Natural killer cell (primary cell): ENCODE results near the gene RSPH1. TPM values are rescaled to one million over a fixed set of nuclear protein-coding genes. Genes with fewer than 3 reads are reported as not detected.

Experiments used
- ATAC-seq, 3 donors: fragments of 150-1000 bp in 2 of 3; fragments of 200-7000 bp in 1 of 3; cut with Tn5 transposase; 1 replicate in 1 of 3; 2 replicates in 2 of 3; pipeline ENCODE4 v1.10.0; 2021; ENCODE audit warnings: mild to moderate bottlenecking in 2 of 3, moderate library complexity in 2 of 3
- DNase-seq, 2 donors: peaks; one replicate each; pipeline versions ENCODE4 v3.0.0 to v3.0.0-alpha.2; 2013 to 2021; ENCODE audit warnings: mixed read lengths in 1 of 2
- H3K27ac ChIP-seq: one replicate; pipeline ENCODE4 v1.5.1; 2013; ENCODE audit warnings: mild to moderate bottlenecking, low read length
- H3K27me3 ChIP-seq: one replicate; pipeline ENCODE4 v1.6.1; 2013; ENCODE audit warnings: low read length; ENCODE audit not compliant: control insufficient read depth, insufficient read depth
- H3K36me3 ChIP-seq: one replicate; pipeline ENCODE4 v1.6.1; 2013; ENCODE audit warnings: low read length; ENCODE audit not compliant: control insufficient read depth, insufficient read depth
- H3K4me1 ChIP-seq: one replicate; pipeline ENCODE4 v1.6.1; 2013; ENCODE audit warnings: low read length; ENCODE audit not compliant: control insufficient read depth, insufficient read depth
- H3K4me3 ChIP-seq: one replicate; pipeline ENCODE4 v1.5.1; 2013; ENCODE audit warnings: low read length
- H3K9me3 ChIP-seq: one replicate; pipeline ENCODE4 v1.6.1; 2013; ENCODE audit warnings: low read length; ENCODE audit not compliant: control insufficient read depth, insufficient read depth
- H3K27ac Mint-ChIP-seq, 2 donors: one replicate each; pipeline ENCODE4 v1.8.0; 2022; ENCODE audit warnings: mild to moderate bottlenecking in 2 of 2, mixed read lengths in 2 of 2, moderate library complexity in 1 of 2
- H3K27me3 Mint-ChIP-seq, 2 donors: one replicate each; pipeline ENCODE4 v1.8.0; 2022; ENCODE audit warnings: low read depth in 2 of 2, mixed read lengths in 2 of 2
- H3K36me3 Mint-ChIP-seq: one replicate; pipeline ENCODE4 v1.8.0; 2022; ENCODE audit warnings: mixed read lengths
- H3K4me1 Mint-ChIP-seq, 2 donors: one replicate each; pipeline ENCODE4 v1.8.0; 2022; ENCODE audit warnings: mixed read lengths in 2 of 2
- H3K4me3 Mint-ChIP-seq: one replicate; pipeline ENCODE4 v1.8.0; 2022; ENCODE audit warnings: mild to moderate bottlenecking, moderate library complexity, mixed read lengths
- H3K9me3 Mint-ChIP-seq, 2 donors: one replicate each; pipeline ENCODE4 v1.8.0; 2022; ENCODE audit warnings: mixed read lengths in 2 of 2
- WGBS: methylation state at CpG from one replicate; pipeline ENCODE4 v1.1.7; 2013; ENCODE audit warnings: missing lambda C conversion rate; ENCODE audit not compliant: insufficient coverage; 5-methylcytosine and 5-hydroxymethylcytosine counted together
- intact Hi-C: fragments of 100-400 bp; cut with micrococcal nuclease; formaldehyde crosslinking; loops from one replicate; pipeline ENCODE4 v1.14.2; 2022
- total RNA-seq, 4 donors: library from RNA; stranded (reverse); fragments of 120-200 nt in 1 of 4; gene quantifications; one replicate each; pipeline versions ENCODE4 v1.2.3 to v1.2.4, GENCODE V29; 2013 to 2022
- TF ChIP-seq, protein P1 (sequence below): fragments of 200-600 bp; IDR thresholded peaks from one replicate; pipeline ENCODE4 v1.8.0; 2022; ENCODE audit warnings: antibody characterized with exemption

Gene RSPH1
- total RNA-seq, 3 donors from 2014 or later (not counting 1 experiment from before 2014, with no cell fraction given) = 0.16 TPM; not detected in 2

DNA sequence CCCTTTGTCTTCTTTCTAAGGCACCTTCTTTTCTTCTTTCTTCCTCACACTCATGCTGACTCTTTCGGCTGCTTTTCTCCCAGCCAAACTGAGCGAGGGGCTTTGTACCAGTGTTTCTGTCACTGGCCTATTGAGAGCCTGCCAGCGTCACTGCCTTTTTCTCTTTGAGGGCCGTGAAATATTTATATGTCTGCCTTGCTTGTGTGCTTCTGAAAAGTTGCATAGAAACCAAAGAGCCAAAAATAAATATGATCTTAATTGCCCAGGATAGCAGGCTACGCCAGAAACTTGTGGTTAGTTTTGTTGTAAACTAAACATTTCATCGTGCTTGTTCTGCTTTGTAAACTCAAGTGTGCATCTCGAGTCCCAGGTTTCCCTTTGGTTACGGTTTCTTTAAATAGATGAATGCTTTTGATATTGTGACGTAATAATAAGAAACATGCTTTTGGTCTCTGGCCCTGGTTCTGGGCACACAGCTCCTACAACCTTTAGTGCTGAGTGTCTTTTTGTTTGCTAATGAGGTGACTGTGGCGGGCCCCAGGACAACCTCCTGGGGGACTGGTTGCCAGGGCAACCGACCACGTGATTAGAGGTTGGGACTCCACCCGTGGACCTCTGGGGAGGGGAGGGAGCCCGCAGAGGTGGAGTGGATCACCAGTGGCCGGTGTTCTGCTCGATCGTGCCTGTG is 28.5 kb upstream of the RSPH1 start:
- Histone ChIP-seq H3K27ac (peak overlapping the region; percentile 85), H3K27me3 (no peaks in the 10 kb centered on the region), H3K4me1 (peaks cover 34% of the 10 kb centered on the region), H3K36me3 (peaks cover 23% of the 10 kb centered on the region), H3K4me3 (peak overlapping the region; percentile 7), H3K9me3 (no peaks in the 10 kb centered on the region)
- peak; percentile 73 to 83 (median 78) for ATAC-seq
- TF ChIP-seq, protein P1, sequence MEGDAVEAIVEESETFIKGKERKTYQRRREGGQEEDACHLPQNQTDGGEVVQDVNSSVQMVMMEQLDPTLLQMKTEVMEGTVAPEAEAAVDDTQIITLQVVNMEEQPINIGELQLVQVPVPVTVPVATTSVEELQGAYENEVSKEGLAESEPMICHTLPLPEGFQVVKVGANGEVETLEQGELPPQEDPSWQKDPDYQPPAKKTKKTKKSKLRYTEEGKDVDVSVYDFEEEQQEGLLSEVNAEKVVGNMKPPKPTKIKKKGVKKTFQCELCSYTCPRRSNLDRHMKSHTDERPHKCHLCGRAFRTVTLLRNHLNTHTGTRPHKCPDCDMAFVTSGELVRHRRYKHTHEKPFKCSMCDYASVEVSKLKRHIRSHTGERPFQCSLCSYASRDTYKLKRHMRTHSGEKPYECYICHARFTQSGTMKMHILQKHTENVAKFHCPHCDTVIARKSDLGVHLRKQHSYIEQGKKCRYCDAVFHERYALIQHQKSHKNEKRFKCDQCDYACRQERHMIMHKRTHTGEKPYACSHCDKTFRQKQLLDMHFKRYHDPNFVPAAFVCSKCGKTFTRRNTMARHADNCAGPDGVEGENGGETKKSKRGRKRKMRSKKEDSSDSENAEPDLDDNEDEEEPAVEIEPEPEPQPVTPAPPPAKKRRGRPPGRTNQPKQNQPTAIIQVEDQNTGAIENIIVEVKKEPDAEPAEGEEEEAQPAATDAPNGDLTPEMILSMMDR = no peak
- Mint-ChIP-seq H3K27ac (peak overlapping the region; percentile 91 to 94), H3K4me3 (peak overlapping the region; percentile 89), H3K36me3 (no peaks in the 10 kb centered on the region), H3K4me1 (peaks cover 33 to 46% of the 10 kb centered on the region in 2 donors), H3K9me3 (no peaks in the 10 kb centered on the region), H3K27me3 (no peaks in the 10 kb centered on the region)
- DNase-seq = peak; percentile 69 to 71
- 13% methylated on average over 17 of the region's 17 CpGs for WGBS
- intact Hi-C loops = loop anchor here (1.0 to 10.0 kb wide), 3 partner anchors 10 to 190 kb away; no protein-coding TSS in a partner anchor

DNA sequence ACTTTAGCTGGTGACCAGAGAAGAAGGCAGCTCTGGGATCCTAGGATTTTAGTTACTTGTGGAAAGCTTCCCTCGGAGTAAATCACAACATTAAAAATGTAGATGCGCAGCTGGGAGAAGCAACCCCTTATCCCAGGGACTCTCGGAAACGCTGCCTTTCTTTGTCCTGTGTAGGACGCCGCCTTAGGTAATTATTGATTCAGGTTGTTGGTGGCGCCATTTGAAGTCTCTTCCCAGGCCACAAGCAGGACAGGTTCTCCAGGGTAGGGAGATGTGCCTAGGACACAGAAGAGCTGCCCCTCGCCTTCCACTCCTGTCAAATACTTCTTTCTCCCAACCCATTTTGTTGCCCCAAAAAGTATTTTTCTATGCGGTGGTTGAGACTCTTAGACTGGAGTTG is 27.9 kb upstream of the RSPH1 start:
- H3K4me1 Mint-ChIP-seq = peaks cover 33 to 46% of the 10 kb centered on the region in 2 donors

DNA sequence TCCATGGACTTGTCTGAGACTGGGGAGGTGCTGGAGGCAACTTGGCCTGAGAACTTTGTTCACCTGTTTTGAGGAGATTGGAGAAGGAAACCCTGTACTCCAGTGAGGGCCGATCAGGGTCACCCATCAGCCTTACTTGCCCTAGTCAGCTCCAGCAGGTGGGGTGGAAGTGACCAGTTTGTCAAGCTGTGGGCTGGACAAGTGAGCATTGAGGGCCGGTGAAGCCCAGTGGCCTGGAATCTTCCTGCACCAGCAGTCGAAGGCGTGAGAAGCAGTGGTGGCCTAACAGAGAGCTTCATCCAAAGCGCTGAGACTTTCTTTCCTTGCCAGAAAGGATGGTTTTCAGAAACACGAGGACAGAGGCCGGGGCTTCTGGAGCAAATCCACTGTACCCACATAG is 27.2 kb upstream of the RSPH1 start:
- Histone ChIP-seq H3K36me3 (peaks cover 36% of the 10 kb centered on the region), H3K4me3 (no peak overlapping the region), H3K27me3 (no peaks in the 10 kb centered on the region), H3K4me1 (peaks cover 29% of the 10 kb centered on the region), H3K27ac (peak overlapping the region; percentile 85), H3K9me3 (no peaks in the 10 kb centered on the region)
- no peak for ATAC-seq
- DNase-seq = no peak
- Mint-ChIP-seq H3K4me3 (no peak overlapping the region), H3K36me3 (no peaks in the 10 kb centered on the region), H3K9me3 (no peaks in the 10 kb centered on the region), H3K27me3 (no peaks in the 10 kb centered on the region), H3K4me1 (peaks cover 32 to 44% of the 10 kb centered on the region in 2 donors), H3K27ac (peak overlapping the region in 1 of 2 donors; percentile 63)
- intact Hi-C loops = loop anchor here (10.0 kb wide), 2 partner anchors 98 to 188 kb away; no protein-coding TSS in a partner anchor
- 96% methylated on average over 7 of the region's 7 CpGs for WGBS
- TF ChIP-seq, protein P1 = no peak

More for the DNA sequence above, 27.9 kb upstream of the RSPH1 start:
- DNase-seq (no peak), ATAC-seq (no peak)
- Mint-ChIP-seq H3K36me3 (no peaks in the 10 kb centered on the region), H3K27ac (peak overlapping the region; percentile 91 to 94), H3K27me3 (no peaks in the 10 kb centered on the region), H3K9me3 (no peaks in the 10 kb centered on the region), H3K4me3 (no peak overlapping the region)
- H3K27ac ChIP-seq = peak overlapping the region; percentile 85
- 86% methylated on average over 9 of the region's 9 CpGs for WGBS
- peaks cover 29% of the 10 kb centered on the region for H3K36me3 ChIP-seq
- intact Hi-C loops = loop anchor here (1.0 to 10.0 kb wide), 3 partner anchors 10 to 189 kb away; no protein-coding TSS in a partner anchor
- H3K27me3 ChIP-seq = no peaks in the 10 kb centered on the region
- TF ChIP-seq, protein P1 = no peak
- H3K9me3 ChIP-seq = no peaks in the 10 kb centered on the region
- H3K4me3 ChIP-seq = no peak overlapping the region
- H3K4me1 ChIP-seq = peaks cover 34% of the 10 kb centered on the region
